Amygdala (tissue), 56 donors: ENCODE measurements around the gene RAB14.
"Not testable (repeated sequence)": the region's sequence is repeated elsewhere in the genome, so short reads cannot be mapped to it uniquely, and the experiment has no call there.

Experiments
- DNase-seq, 56 donors: peaks; one replicate each; lab custom pipeline; 2025; lab: John Stamatoyannopoulos, UW

The RAB14 gene

DNA sequence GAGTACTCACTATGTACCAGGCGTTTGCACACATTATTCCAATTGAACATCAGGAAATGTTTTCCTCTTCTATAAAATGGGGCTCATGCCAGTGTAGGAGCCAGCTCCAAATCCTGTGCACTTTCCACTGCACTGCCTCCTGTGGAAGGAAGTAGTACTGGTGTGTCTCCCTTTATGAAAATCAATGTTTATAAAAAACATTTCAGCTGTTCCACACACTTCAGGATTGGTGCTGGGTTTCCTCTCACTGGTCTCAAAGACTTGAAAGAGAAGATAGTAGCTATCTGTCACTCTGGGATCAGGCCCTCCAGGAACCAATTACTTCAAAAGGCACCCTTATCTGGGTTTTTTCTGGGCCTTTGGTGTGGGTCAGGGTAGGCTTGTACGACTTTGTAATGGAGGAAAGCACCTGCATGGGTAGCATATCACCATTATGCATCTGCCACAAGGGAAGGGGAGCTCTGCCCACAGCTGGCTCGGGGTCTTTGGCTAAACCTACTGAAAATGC is 32.5 kb downstream of the RAB14 start:
- no peak for DNase-seq

- no peak for DNase-seq
These were observed 33.6 kb downstream of the RAB14 start for GRCh38 chr9:121168052-121168451.

DNA sequence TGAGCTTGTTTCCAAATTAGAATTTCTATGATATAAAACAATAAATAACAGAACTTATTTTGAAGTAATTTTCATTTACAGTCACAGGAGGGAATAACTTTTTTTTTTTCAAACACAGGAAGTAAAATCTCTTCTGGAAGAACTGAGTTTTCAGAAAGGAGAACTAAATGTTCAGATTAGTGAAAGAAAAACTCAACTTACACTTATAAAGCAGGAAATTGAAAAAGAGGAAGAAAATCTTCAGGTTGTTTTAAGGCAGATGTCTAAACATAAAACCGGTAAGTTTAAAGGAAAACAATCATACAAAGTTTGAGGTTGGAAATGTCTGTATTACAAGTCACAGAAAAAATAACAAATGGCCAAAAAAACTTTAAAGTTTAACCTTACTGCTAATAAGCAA is 41.6 kb downstream of the RAB14 start:
- DNase-seq = no peak

GRCh38 chr9:121157939-121158338 is 43.7 kb downstream of the RAB14 start:
- no peak for DNase-seq

- DNase-seq = peak in 1 of 56 donors; percentile 7
These were observed 45.4 kb downstream of the RAB14 start for GRCh38 chr9:121156263-121156731.

DNA sequence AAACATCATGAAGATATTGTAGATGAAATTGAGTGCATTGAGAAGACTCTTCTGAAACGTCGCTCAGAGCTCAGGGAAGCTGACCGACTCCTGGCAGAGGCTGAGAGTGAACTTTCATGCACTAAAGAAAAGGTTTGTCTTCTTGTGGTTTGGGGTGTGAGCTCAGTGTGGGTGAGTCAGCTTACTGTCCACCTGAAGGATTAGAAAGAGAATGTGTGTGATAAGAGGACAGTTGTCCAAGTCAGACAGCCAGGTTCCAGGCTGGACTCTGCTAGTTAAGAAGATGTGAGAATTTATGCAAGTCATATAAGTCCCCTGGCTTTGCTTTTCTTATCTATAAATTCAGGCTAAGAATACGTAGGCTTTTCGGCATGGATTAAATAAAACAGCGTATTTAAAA is 46.9 kb downstream of the RAB14 start:
- no peak for DNase-seq

DNA sequence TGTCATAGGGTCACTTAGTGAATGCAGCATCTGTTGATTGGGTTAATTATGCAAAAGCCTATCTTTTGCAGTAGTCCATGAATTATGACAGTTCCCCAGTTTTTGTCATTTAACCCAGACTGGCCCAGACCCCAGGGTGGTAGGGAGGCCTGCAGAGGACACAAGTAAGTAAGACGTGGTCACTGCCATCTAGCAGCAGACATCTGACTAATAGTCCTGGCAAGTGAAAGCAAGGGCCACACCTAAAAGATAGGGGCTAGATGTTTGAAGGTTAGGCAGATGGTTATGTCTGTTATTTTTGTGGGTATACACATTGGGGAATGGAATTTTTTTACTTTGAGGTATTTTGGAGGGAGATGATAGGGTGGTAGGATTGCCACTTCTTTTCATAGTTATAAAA is 48.0 kb downstream of the RAB14 start:
- no peak for DNase-seq

- DNase-seq = no peak
These were observed 51.5 kb downstream of the RAB14 start for GRCh38 chr9:121150188-121150587.

GRCh38 chr9:121144482-121144881 is 57.2 kb downstream of the RAB14 start:
- DNase-seq = no peak

DNA sequence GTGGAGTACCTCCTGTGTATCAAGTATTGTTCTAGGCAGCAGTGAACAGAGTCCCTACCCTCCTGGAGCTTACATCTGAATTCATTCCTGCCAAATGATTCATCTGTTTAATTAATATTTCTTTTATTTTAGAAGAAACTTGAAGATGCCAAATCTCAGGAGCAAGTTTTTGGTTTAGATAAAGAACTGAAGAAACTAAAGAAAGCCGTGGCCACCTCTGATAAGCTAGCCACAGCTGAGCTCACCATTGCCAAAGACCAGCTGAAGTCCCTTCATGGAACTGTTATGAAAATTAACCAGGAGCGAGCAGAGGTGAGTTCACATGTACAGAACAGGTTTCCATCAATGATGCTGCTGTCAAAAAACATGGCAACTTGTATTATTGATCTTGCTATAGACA is 57.9 kb downstream of the RAB14 start:
- no peak for DNase-seq

DNA sequence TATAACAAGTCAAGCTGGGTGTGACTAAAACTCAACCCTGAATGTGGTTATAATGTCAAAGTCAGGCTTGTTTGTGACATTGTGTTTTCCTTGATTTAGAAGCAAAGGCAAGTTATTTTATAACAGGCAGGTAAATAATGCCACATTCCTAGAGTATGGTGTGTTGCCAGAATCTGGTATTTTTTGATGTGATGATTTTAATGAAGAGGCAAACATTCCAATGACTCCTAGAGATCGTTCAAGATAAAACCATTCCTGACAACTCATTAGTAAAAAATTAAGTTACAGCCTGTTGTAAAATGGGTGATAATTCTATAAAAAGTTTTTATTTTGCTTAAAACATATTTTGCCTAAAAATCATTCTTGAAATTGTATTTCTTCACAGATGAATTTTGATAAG is 60.0 kb downstream of the RAB14 start:
- no peak for DNase-seq

DNA sequence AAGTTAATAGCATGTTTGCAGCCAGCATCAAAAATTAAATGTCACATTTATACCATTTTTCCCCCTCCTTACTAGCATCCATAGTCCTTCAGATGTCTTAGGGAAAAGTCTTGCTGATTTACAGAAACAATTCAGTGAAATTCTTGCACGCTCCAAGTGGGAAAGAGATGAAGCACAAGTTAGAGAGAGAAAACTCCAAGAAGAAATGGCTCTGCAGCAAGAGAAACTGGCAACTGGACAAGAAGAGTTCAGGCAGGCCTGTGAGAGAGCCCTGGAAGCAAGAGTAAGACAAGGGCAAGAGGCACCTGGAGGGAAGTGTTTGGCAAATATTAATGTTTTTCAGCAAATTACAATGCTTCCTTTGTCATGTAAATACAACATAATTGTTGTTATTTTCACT is 60.4 kb downstream of the RAB14 start:
- DNase-seq = no peak

GRCh38 chr9:121140162-121140561 is 61.5 kb downstream of the RAB14 start:
- no peak for DNase-seq

- no peak for DNase-seq
These were observed 62.7 kb downstream of the RAB14 start for GRCh38 chr9:121138973-121139372.

GRCh38 chr9:121138561-121138960 is 63.1 kb downstream of the RAB14 start:
- DNase-seq = no peak

DNA sequence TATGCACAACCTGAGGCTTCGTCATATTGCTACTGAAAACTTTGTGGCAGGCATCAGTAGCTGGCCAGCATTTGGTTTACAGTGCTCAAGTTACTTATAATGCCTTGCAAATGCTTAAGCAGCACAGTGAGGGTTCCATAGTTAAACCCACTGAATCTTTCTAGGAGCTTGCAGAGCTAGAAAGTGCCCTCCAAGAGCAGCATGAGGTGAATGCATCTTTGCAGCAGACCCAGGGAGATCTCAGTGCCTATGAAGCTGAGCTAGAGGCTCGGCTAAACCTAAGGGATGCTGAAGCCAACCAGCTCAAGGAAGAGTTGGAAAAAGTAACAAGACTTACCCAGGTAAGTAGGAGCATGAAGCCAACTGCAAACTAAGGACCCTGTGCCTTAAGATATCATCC is 66.0 kb downstream of the RAB14 start:
- DNase-seq = no peak

- no peak for DNase-seq
These were observed 68.4 kb downstream of the RAB14 start for GRCh38 chr9:121133104-121133816.

DNA sequence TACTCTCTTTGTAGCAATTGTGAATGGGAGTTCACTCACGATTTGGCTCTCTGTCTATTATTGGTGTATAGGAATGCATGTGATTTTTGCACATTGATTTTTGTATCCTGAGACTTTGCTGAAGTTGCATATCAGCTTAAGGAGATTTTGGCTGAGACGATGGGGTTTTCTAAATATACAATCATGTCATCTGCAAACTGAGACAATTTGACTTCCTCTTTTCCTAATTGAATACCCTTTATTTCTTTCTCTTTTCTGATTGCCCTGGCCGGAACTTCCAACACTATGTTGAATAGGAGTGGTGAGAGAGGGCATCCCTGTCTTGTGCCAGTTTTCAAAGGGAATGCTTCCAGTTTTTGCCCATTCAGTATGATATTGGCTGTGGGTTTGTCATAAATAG is 72.3 kb downstream of the RAB14 start:
- not testable (repeated sequence) for DNase-seq
